GM12865 (cell line): ENCODE data around the gene SYNJ2.
A peak's percentile ranks its signal among the peaks of the same experiment; 100 is the strongest.

Experiments
- DNase-seq: peaks from one replicate; pipeline ENCODE4 v3.0.0; 2010; ENCODE audit warnings: low read depth
- H3K4me3 ChIP-seq: 2 replicates; pipeline ENCODE4 v1.5.1; 2011; ENCODE audit warnings: mild to moderate bottlenecking, low read depth, low read length, control low read depth
- TF ChIP-seq, protein P1 (sequence below): IDR thresholded peaks from 2 replicates; pipeline ENCODE4 v1.5.1; 2011; ENCODE audit warnings: low read length, control low read depth, low read depth, inconsistent platforms; ENCODE audit not compliant: insufficient read depth; ENCODE audit errors: missing control alignments

Gene SYNJ2

GRCh38 chr6:158000530-158001307, 19.1 kb downstream of the SYNJ2 start:
- no peak for DNase-seq
- TF ChIP-seq, protein P1, sequence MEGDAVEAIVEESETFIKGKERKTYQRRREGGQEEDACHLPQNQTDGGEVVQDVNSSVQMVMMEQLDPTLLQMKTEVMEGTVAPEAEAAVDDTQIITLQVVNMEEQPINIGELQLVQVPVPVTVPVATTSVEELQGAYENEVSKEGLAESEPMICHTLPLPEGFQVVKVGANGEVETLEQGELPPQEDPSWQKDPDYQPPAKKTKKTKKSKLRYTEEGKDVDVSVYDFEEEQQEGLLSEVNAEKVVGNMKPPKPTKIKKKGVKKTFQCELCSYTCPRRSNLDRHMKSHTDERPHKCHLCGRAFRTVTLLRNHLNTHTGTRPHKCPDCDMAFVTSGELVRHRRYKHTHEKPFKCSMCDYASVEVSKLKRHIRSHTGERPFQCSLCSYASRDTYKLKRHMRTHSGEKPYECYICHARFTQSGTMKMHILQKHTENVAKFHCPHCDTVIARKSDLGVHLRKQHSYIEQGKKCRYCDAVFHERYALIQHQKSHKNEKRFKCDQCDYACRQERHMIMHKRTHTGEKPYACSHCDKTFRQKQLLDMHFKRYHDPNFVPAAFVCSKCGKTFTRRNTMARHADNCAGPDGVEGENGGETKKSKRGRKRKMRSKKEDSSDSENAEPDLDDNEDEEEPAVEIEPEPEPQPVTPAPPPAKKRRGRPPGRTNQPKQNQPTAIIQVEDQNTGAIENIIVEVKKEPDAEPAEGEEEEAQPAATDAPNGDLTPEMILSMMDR: no peak
- H3K4me3 ChIP-seq: no peak overlapping the region

DNA sequence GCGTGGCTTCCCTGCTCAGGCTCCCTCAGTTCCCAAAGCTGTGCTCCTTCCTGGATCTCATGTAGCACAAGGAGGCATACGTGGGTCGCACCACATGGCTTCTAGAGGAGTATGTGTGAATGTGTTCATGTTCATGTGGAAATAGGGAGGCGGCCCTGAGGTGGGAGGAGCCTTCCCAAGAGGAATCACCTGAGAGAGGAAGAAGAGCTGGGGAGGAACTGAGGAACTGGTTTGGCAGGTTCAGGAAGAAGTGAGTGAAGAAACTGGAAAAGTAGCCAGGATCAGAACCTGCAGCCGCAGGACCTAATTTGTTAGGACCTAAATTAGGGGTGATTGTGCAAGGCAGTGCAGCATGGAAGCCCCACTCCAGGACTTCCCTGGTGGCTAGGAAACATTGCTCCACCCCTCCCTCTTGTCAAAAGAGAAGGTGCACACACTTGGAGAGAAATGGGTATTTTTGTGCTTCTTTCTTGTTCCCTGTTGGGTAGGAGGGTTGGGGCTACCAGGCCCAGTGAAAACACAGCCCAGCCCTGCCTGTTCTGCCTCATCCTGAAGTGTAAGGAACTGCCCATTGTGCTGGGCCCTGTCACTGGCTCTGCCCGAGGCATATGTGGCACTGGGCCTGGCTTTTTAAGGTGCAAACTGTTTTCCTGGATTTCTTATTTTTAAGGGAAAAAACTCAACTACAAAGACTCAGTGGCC, 20.7 kb downstream of the SYNJ2 start:
- TF ChIP-seq, protein P1: no peak
- H3K4me3 ChIP-seq: no peak overlapping the region
- DNase-seq: no peak

DNA sequence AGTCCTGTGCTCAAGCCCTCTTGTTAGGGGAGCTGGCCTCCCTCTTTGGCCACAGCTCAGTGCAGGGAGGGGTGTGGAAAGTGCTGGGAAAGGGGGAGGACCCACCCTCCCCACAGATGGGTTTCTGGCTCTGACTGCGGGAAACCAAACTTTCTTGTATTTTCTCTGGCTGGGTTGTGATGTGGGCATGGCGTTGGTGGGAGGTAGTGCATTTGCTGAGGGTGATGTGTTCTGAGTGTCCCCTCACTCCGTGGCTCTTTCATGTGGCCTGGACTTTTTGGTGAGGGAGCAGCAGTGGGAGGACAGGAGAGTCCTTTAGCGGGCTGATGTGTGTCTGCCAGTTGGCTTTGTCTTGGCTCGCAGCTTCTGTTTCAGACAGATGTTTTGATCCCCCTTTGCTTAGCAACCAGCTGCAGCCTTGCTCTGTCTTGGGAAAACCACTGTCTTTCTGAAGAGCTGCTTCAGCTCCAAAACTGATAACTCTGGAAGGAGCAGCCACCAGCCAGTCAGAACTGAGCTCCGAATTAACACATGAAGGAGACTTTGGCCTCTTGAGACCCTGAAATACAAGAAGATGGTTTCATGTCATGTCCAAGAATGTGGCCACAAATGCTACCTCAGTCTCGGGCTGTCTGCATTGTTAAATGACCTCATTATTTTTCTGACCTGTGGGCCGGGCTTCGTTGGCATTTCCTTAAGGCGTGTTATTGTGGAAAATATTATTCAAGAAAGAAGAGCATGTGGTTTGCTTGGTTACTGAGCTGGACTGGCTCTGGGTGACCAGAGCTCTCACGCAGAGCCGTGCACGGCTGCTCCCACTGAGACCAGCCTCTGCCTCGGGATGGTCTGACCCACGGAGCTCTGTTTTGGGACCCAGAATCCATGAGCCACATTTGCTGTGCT, 21.5 kb downstream of the SYNJ2 start:
- H3K4me3 ChIP-seq: no peak overlapping the region
- DNase-seq: peak; percentile 17
- TF ChIP-seq, protein P1: no peak

DNA sequence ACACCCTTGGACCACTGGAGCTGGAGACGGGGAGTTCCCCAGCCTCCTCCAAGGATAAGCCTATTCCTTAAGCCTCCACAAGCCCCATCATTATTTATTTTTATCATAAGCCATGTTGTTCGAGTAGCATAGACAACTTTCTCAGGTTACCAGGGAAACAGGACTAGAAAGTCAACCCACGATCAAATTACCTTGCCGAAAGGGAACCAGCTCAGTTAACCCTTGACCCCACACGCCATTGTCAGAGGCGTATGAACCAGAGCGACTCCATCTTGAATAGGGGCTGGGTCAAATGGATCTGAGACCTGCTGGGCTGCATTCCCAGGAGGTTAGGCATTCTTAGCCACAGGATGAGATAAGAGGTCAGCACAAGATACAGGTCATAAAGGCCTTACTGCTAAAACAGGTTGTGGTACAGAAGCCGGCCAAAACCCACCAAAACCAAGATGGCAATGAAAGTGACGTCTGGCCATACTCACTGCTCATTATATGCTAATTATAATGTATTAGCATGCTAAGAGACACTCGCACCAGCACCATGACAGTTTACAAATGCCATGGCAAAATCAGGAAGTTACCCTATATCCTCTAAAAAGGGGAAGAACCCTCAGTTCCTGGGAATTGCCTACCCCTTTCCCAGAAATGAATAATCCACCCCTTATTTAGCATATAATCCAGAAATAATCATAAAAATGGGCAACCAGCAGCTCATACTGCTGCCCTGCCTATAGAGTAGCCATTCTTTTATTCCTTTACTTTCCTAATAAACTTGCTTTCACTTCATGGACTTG, 22.4 kb downstream of the SYNJ2 start:
- H3K4me3 ChIP-seq: no peak overlapping the region
- TF ChIP-seq, protein P1: no peak
- no peak for DNase-seq

DNA sequence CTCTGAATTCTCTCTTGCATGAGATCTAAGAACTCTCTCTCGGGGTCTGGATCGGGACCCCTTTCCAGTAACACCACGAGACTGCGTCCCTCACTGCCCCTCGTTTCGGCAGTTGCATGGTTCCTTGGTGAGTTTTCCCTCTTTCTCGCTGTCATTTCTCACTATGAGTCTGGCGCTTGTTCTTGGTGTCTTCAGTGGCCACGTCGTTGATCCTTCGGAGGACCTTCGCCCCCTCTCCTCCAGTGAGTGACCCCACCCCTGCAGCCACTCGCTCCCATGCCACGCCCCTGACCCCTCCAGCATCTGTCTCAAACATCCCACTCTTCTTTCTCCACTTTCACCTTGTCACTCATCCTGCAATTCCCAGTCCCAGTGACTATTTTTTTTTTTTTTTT, 23.0 kb downstream of the SYNJ2 start:
- H3K4me3 ChIP-seq: no peak overlapping the region
- DNase-seq: no peak
- TF ChIP-seq, protein P1: no peak

- no peak for DNase-seq
- H3K4me3 ChIP-seq: no peak overlapping the region
- TF ChIP-seq, protein P1: no peak
Observed at GRCh38 chr6:158005626-158006180, 24.0 kb downstream of the SYNJ2 start.
